ENCODE measurements around the gene NTNG1. TPM values are rescaled to one million over a fixed set of nuclear protein-coding genes. Genes with fewer than 3 reads are reported as not detected.

NTNG1 gene
- total RNA-seq, 1 donor from 2014 or later = 19.7 TPM

- Mint-ChIP-seq H3K4me3 (no peak overlapping the region), H3K9me3 (no peaks in the 10 kb centered on the region)
Measured at GRCh38 chr1:107481756-107482384, 341.0 kb downstream of the NTNG1 start.

DNA sequence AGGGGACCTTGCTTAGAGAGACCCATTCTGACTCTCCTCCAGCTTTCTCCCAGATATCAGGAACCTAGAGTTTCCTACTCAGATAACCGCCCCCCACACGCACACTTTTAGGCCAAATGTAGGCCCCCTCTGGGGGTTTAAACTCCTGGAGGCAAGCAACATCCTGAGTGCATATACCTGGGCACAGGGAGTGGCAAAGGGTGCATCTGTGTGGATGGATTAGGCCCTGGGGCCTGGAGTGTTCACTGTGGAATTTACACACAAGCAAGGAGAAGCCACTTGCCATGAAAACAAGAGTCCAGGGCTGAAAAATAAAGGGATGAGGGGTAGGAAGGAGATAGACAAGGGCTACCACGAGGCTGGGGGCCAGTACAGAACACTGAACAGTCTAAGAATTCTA, 343.1 kb downstream of the NTNG1 start:
- Mint-ChIP-seq H3K27ac (no peak overlapping the region), H3K36me3 (no peaks in the 10 kb centered on the region), H3K9me3 (no peaks in the 10 kb centered on the region), H3K4me1 (ENCODE audit: unreplicated experiment) (peaks cover 27% of the 10 kb centered on the region), H3K27me3 (peaks cover 2% of the 10 kb centered on the region), H3K4me3 (no peak overlapping the region)
- TF ChIP-seq, protein P1, sequence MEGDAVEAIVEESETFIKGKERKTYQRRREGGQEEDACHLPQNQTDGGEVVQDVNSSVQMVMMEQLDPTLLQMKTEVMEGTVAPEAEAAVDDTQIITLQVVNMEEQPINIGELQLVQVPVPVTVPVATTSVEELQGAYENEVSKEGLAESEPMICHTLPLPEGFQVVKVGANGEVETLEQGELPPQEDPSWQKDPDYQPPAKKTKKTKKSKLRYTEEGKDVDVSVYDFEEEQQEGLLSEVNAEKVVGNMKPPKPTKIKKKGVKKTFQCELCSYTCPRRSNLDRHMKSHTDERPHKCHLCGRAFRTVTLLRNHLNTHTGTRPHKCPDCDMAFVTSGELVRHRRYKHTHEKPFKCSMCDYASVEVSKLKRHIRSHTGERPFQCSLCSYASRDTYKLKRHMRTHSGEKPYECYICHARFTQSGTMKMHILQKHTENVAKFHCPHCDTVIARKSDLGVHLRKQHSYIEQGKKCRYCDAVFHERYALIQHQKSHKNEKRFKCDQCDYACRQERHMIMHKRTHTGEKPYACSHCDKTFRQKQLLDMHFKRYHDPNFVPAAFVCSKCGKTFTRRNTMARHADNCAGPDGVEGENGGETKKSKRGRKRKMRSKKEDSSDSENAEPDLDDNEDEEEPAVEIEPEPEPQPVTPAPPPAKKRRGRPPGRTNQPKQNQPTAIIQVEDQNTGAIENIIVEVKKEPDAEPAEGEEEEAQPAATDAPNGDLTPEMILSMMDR (conservative IDR thresholded peaks at IDR 0.05) = no peak
- DNase-seq (ENCODE audit: extremely low spot score, unreplicated experiment) = no peak

More at GRCh38 chr1:107481756-107482384, 341.0 kb downstream of the NTNG1 start:
- no peak overlapping the region for H3K27ac Mint-ChIP-seq
- TF ChIP-seq, protein P1 (conservative IDR thresholded peaks at IDR 0.05) = no peak
- no peak for DNase-seq (ENCODE audit: extremely low spot score, unreplicated experiment)
- peaks cover 2% of the 10 kb centered on the region for H3K27me3 Mint-ChIP-seq
- peaks cover 27% of the 10 kb centered on the region for H3K4me1 Mint-ChIP-seq (ENCODE audit: unreplicated experiment)
- no peaks in the 10 kb centered on the region for H3K36me3 Mint-ChIP-seq

DNA sequence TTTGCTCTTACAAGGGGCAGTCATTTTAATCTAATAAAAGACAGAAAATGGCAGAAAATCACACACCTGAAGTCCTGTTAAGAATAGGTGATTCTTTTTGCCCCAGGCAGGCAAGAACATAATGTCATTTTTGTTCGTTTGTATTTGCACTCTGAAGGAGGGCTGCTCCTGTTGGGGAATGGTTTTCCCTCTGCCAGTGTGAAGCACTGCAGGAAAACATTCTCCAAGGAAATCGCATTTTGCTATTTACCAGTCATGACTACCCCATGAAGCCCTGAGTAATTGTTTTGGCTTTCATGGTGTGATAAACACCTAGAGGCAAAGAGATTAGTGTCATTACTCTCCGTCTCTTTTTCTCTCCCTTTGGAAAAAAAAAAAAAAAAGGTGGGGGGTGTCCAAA, 345.5 kb downstream of the NTNG1 start:
- TF ChIP-seq, protein P1 (conservative IDR thresholded peaks at IDR 0.05) = no peak
- peaks cover 27% of the 10 kb centered on the region for H3K4me1 Mint-ChIP-seq (ENCODE audit: unreplicated experiment)
- no peak overlapping the region for H3K4me3 Mint-ChIP-seq
- H3K36me3 Mint-ChIP-seq = no peaks in the 10 kb centered on the region
- DNase-seq (ENCODE audit: extremely low spot score, unreplicated experiment) = no peak
- no peak overlapping the region for H3K27ac Mint-ChIP-seq
- no peaks in the 10 kb centered on the region for H3K9me3 Mint-ChIP-seq
- H3K27me3 Mint-ChIP-seq = peaks cover 2% of the 10 kb centered on the region

DNA sequence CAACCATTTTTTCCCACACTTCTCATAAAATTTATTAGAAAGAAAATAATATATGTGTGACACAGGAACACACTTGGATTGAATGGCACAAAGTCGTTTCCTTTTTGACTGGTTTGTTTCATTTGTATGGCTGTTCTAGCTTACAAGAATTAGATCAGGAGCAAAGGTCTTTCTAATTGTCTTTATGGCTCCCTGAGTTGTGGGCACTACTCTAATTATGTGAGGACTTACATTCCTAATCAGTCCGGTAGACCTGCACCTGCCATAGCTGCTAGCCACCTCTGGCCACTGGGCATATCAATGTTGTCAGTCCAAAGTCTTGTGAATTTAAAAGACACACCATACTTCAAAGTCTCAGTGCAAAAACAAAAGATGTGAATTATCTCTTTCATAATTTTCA, 346.7 kb downstream of the NTNG1 start:
- H3K36me3 Mint-ChIP-seq = no peaks in the 10 kb centered on the region
- H3K27me3 Mint-ChIP-seq = peaks cover 2% of the 10 kb centered on the region
- H3K4me1 Mint-ChIP-seq (ENCODE audit: unreplicated experiment) = peaks cover 19% of the 10 kb centered on the region
- no peak overlapping the region for H3K4me3 Mint-ChIP-seq
- no peak overlapping the region for H3K27ac Mint-ChIP-seq
- no peaks in the 10 kb centered on the region for H3K9me3 Mint-ChIP-seq
- TF ChIP-seq, protein P1 (conservative IDR thresholded peaks at IDR 0.05) = no peak
- DNase-seq (ENCODE audit: extremely low spot score, unreplicated experiment) = no peak

- peaks cover 30% of the 10 kb centered on the region for H3K4me1 Mint-ChIP-seq (ENCODE audit: unreplicated experiment)
- no peaks in the 10 kb centered on the region for H3K36me3 Mint-ChIP-seq
- no peaks in the 10 kb centered on the region for H3K9me3 Mint-ChIP-seq
- TF ChIP-seq, protein P1 (conservative IDR thresholded peaks at IDR 0.05) = no peak
- DNase-seq (ENCODE audit: extremely low spot score, unreplicated experiment) = no peak
- H3K4me3 Mint-ChIP-seq = no peak overlapping the region
- H3K27ac Mint-ChIP-seq = no peak overlapping the region
- peaks cover 3% of the 10 kb centered on the region for H3K27me3 Mint-ChIP-seq
Measured at GRCh38 chr1:107491582-107491981, 350.7 kb downstream of the NTNG1 start.
